K562 (cell line): ENCODE measurements around the gene MAGEA4. TPM values are rescaled to one million over a fixed set of nuclear protein-coding genes. Genes with fewer than 3 reads are reported as not detected.

Experiments
- BRF2 ChIP-seq: IDR thresholded peaks from 3 replicates; pipeline ENCODE4 v1.6.1; 2011; ENCODE audit warnings: borderline replicate concordance, mild to moderate bottlenecking; ENCODE audit not compliant: insufficient read length, insufficient read depth
- CTCFL ChIP-seq: IDR thresholded peaks from 2 replicates; pipeline ENCODE4 v1.6.1; 2011; ENCODE audit warnings: borderline replicate concordance, low read depth, mild to moderate bottlenecking, moderate library complexity, low read length; ENCODE audit not compliant: insufficient read depth, poor library complexity, severe bottlenecking
- CUX1 ChIP-seq: fragments of 200-800 bp; sonication (Bioruptor generic); IDR thresholded peaks from 2 replicates; pipeline ENCODE4 v1.6.1; 2016; ENCODE audit warnings: missing genetic modification characterization, missing compliant biosample characterization
- GATAD2B ChIP-seq: fragments of 450-650 bp; IDR thresholded peaks from 2 replicates; pipeline ENCODE4 v1.6.1; 2017; ENCODE audit warnings: mild to moderate bottlenecking, borderline replicate concordance
- HLTF ChIP-seq: fragments of 450-650 bp; IDR thresholded peaks from 2 replicates; pipeline ENCODE4 v1.6.1; 2016
- MTF1 ChIP-seq: fragments of 250-450 bp; sonication (Bioruptor Pico); IDR thresholded peaks from 2 replicates; pipeline ENCODE4 v1.9.0; 2021; ENCODE audit warnings: moderate library complexity, mild to moderate bottlenecking, inconsistent platforms, borderline replicate concordance
- MYC ChIP-seq, 2 experiments: fragments of 250-450 bp in 1 of 2; sonication (Bioruptor Pico) in 1 of 2; IDR thresholded peaks; 2 replicates each; pipeline versions ENCODE4 v1.5.1 to v1.6.1; 2012 to 2021; ENCODE audit warnings: low read depth in 2 of 2, borderline replicate concordance in 1 of 2, improper control_type of control experiment in 1 of 2, low read length in 1 of 2, mild to moderate bottlenecking in 1 of 2, moderate library complexity in 1 of 2
- NCOA4 ChIP-seq: fragments of 450-650 bp; IDR thresholded peaks from 2 replicates; pipeline ENCODE4 v1.6.1; 2018; ENCODE audit warnings: mild to moderate bottlenecking; ENCODE audit not compliant: partially characterized antibody
- PKNOX1 ChIP-seq: fragments of 450-650 bp; IDR thresholded peaks from 2 replicates; pipeline ENCODE4 v1.6.1; 2016
- POLR2B ChIP-seq: fragments of 450-650 bp; IDR thresholded peaks from 2 replicates; pipeline ENCODE4 v1.6.1; 2018; ENCODE audit warnings: low read depth; ENCODE audit not compliant: partially characterized antibody
- SNIP1 ChIP-seq: fragments of 450-650 bp; IDR thresholded peaks from 2 replicates; pipeline ENCODE4 v1.7.1; 2017; ENCODE audit warnings: low read depth, mild to moderate bottlenecking
- SNRNP70 ChIP-seq: fragments of 200-400 bp; formaldehyde crosslinking; optimal IDR thresholded peaks from 2 replicates; pipeline ENCODE3; 2017; ENCODE audit warnings: low read depth, low read length
- TEAD2 ChIP-seq: fragments of 450-650 bp; IDR thresholded peaks from 2 replicates; pipeline ENCODE4 v1.6.1; 2016; ENCODE audit warnings: missing genetic modification characterization, control low read depth, missing compliant biosample characterization
- XRCC3 ChIP-seq: fragments of 450-650 bp; IDR thresholded peaks from 2 replicates; pipeline ENCODE4 v1.6.1; 2017; ENCODE audit warnings: mild to moderate bottlenecking, moderate library complexity
- ZBTB12 ChIP-seq: fragments of 250-450 bp; sonication (Bioruptor Pico); IDR thresholded peaks from 2 replicates; pipeline ENCODE4 v1.4.0; 2020
- ZNF699 ChIP-seq: fragments of 250-450 bp; sonication (Bioruptor Pico); IDR thresholded peaks from 2 replicates; pipeline ENCODE4 v1.8.0; 2021; ENCODE audit warnings: mild to moderate bottlenecking, moderate library complexity; ENCODE audit not compliant: insufficient replicate concordance
- polyA plus RNA-seq, 8 experiments: library from polyadenylated mRNA; depleted of rRNA in 4 of 8; stranded (reverse) in 5 of 8; unstranded in 3 of 8; fragments of >200 nt; fragmentation: Nextera tagmentation in 2 of 8; fragmentation: Illumina TruSeq in 1 of 8; extraction: Ambion mirVana in 2 of 8; extraction: Trizol in 1 of 8; gene quantifications; 2 replicates each; pipeline versions ENCODE4 v1.2.1 to v1.2.3, GENCODE V29; 2011 to 2014; ENCODE audit warnings: inconsistent platforms in 1 of 8, missing spikeins in 1 of 8
- total RNA-seq, 7 experiments: library from RNA; depleted of rRNA in 6 of 7; stranded (reverse); fragments of >200 nt in 6 of 7; fragmentation: Illumina TruSeq in 2 of 7; extraction: Trizol in 2 of 7; gene quantifications; 2 replicates each; pipeline versions ENCODE4 v1.2.1 to v1.2.3, GENCODE V29; 2011 to 2021; ENCODE audit warnings: low replicate concordance in 1 of 7

The MAGEA4 gene
- total and polyA plus RNA-seq, 9 of the 15 experiments (the other 6 are each of a cell fraction or from before 2014, with no cell fraction given) = 0.42 to 1.9 (median 0.69) TPM

- TF ChIP-seq ZBTB12 (CRISPR knock-in tag) (no peak), HLTF (no peak), CUX1 (CRISPR knock-in tag) (no peak), SNRNP70 (no peak), SNIP1 (no peak), CTCFL (no peak), GATAD2B (no peak), NCOA4 (no peak), ZNF699 (CRISPR knock-in tag) (no peak), XRCC3 (no peak), POLR2B (peak; percentile 22), BRF2 (no peak), MYC (IDR thresholded peaks at IDR 0.05; ENCODE audit: low read depth, low read length) (peak; percentile 57; the same call in 1 of the 2 replicates), MYC (CRISPR knock-in tag; IDR thresholded peaks at IDR 0.05; ENCODE audit: borderline replicate concordance, low read depth) (no peak), PKNOX1 (peak; percentile 16; the same call in 1 of the 2 replicates), TEAD2 (tag) (no peak), MTF1 (CRISPR knock-in tag) (no peak)
Observed at GRCh38 chrX:151896734-151897474, 15.8 kb upstream of the MAGEA4 start (continued).
